ENCODE results near the gene FOXQ1. TPM values are rescaled to one million over a fixed set of nuclear protein-coding genes. Genes with fewer than 3 reads are reported as not detected.

FOXQ1 gene
- total RNA-seq, 4 donors from 2014 or later = 1.6 TPM; not detected in 3

DNA sequence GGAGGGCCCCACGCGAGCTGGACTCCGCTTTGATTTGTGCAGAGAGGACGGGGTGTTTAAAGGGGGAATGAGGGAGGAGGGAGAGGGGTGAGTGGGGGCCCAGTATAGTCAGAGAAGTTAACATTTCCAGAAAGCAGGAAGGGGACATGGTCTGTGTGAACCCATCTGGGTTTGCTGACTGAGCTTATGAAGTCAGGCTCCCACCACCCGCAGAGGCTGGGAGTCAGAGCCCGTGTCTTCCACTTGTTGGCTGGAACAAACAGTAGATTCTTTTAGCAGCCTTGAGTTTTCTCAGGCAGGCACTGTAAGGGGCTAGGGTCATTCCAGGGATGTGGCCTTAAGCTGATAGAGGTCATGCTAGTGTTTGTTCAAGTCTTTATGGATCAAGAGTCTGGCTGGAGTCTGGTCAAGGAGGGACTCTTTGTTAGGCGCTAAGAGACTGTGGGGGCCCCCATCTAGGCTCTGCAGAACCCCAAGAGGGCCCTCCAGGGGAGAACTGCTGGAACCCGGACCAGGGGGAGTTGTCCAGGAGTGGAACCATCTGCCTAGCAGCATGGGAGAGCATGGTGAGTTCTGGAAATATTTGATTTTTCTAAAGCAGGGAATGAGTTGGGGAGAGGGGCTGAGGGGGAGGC is 31.1 kb upstream of the FOXQ1 start:
- no peak overlapping the region for H3K27ac ChIP-seq
- intact Hi-C loops (cut with DNase I; ENCODE audit: low total_unique reads) = no loop called here
- H3K9me3 ChIP-seq = no peaks in the 10 kb centered on the region
- no peak for DNase-seq
- in situ Hi-C loops (cut with MboI; ENCODE audit: low pct_ligation_motif_present in 1 of 4, low pct_unique_long_range_greater_than_20kb in 1 of 4, low sequenced_read_pairs in 3 of 4) = no loop called here
- TF ChIP-seq EP300 (IDR thresholded peaks at IDR 0.05; ENCODE audit: low read depth) = no peak
- no peaks in the 10 kb centered on the region for H3K36me3 ChIP-seq
- H3K4me3 ChIP-seq = no peak overlapping the region
- H3K27me3 ChIP-seq = peaks cover 4% of the 10 kb centered on the region
- H3K4me1 ChIP-seq = no peaks in the 10 kb centered on the region
- 88 to 92% methylated on average over 2 to 8 of the region's 8 CpGs for WGBS, 2 donors (ENCODE audit: low coverage in 1 of 2)

GRCh38 chr6:1281746-1282145 is 30.2 kb upstream of the FOXQ1 start:
- Histone ChIP-seq H3K27me3 (peaks cover 4% of the 10 kb centered on the region), H3K36me3 (no peaks in the 10 kb centered on the region), H3K4me1 (no peaks in the 10 kb centered on the region), H3K27ac (no peak overlapping the region), H3K9me3 (no peaks in the 10 kb centered on the region), H3K4me3 (no peak overlapping the region)
- WGBS, 2 donors (ENCODE audit: low coverage in 1 of 2) = 20 to 77% methylated on average over 1 to 8 of the region's 8 CpGs
- intact Hi-C loops (cut with DNase I; ENCODE audit: low total_unique reads) (no loop called here), in situ Hi-C loops (cut with MboI; ENCODE audit: low pct_ligation_motif_present in 1 of 4, low pct_unique_long_range_greater_than_20kb in 1 of 4, low sequenced_read_pairs in 3 of 4) (no loop called here)
- no peak for DNase-seq
- TF ChIP-seq POLR2AphosphoS5 (IDR thresholded peaks at IDR 0.05) (no peak), POLR2A (IDR thresholded peaks at IDR 0.05) (no peak), EP300 (IDR thresholded peaks at IDR 0.05; ENCODE audit: low read depth) (no peak)
- TF ChIP-seq, protein P1, sequence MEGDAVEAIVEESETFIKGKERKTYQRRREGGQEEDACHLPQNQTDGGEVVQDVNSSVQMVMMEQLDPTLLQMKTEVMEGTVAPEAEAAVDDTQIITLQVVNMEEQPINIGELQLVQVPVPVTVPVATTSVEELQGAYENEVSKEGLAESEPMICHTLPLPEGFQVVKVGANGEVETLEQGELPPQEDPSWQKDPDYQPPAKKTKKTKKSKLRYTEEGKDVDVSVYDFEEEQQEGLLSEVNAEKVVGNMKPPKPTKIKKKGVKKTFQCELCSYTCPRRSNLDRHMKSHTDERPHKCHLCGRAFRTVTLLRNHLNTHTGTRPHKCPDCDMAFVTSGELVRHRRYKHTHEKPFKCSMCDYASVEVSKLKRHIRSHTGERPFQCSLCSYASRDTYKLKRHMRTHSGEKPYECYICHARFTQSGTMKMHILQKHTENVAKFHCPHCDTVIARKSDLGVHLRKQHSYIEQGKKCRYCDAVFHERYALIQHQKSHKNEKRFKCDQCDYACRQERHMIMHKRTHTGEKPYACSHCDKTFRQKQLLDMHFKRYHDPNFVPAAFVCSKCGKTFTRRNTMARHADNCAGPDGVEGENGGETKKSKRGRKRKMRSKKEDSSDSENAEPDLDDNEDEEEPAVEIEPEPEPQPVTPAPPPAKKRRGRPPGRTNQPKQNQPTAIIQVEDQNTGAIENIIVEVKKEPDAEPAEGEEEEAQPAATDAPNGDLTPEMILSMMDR (IDR thresholded peaks at IDR 0.05) = no peak

DNA sequence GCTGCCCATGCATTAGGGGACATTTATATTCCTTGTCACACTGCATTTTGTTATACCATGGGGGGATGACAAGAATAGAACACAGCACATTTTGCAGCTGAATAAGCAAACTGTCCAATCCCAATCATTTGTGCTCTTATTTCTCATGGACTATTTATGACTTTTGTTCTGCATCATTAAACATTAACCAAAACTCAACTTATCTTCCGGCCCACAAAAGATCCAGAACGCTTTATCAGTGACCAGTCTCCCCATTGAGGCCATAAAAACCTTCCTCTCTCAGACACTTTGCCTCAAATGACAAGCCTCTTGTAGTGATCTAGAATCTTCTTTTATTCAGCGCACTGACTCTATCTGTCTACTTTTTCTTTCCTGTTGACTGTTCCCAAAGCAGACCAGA is 28.4 kb upstream of the FOXQ1 start:
- H3K27ac ChIP-seq = no peak overlapping the region
- in situ Hi-C loops (cut with MboI; ENCODE audit: low pct_ligation_motif_present in 1 of 4, low pct_unique_long_range_greater_than_20kb in 1 of 4, low sequenced_read_pairs in 3 of 4) = no loop called here
- TF ChIP-seq, protein P1 (IDR thresholded peaks at IDR 0.05) = no peak
- TF ChIP-seq POLR2AphosphoS5 (IDR thresholded peaks at IDR 0.05) = no peak
- TF ChIP-seq EP300 (IDR thresholded peaks at IDR 0.05; ENCODE audit: low read depth) = no peak
- TF ChIP-seq POLR2A (IDR thresholded peaks at IDR 0.05) = no peak
- WGBS, 2 donors (ENCODE audit: low coverage in 1 of 2) = 36% methylated on average over 3 of the region's 3 CpGs; no CpG with 5 or more reads in 1 of the 2 donors
- no peaks in the 10 kb centered on the region for H3K36me3 ChIP-seq
- DNase-seq = no peak
- intact Hi-C loops (cut with DNase I; ENCODE audit: low total_unique reads) = no loop called here
- H3K4me3 ChIP-seq = no peak overlapping the region
- H3K9me3 ChIP-seq = no peaks in the 10 kb centered on the region
- no peaks in the 10 kb centered on the region for H3K4me1 ChIP-seq
- H3K27me3 ChIP-seq = peaks cover 4% of the 10 kb centered on the region

DNA sequence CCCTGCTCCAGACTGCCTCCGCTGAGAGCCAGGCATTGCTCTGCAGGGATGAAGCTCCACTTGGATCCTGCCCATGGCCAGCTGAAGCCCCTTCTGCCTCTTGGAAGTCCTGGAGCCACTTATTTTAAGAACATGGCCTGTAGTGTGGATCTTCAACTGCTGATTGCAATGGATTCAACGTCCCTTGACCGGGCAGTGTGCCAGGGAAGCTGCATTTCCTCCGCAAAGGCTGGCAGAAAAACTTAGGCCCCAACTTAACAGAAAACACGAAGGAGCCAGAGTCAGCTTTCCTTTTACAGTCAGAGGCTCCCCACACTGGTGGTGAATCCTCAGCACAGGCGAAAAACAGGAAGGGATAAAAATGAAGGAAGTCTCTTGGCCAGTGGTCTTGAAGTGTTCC is 26.3 kb upstream of the FOXQ1 start:
- no peak for DNase-seq
- WGBS, 2 donors (ENCODE audit: low coverage in 1 of 2) = 55% methylated on average over 6 of the region's 6 CpGs; no CpG with 5 or more reads in 1 of the 2 donors
- Histone ChIP-seq H3K9me3 (no peaks in the 10 kb centered on the region), H3K4me3 (no peak overlapping the region), H3K27me3 (peaks cover 4% of the 10 kb centered on the region), H3K36me3 (no peaks in the 10 kb centered on the region), H3K27ac (no peak overlapping the region), H3K4me1 (no peaks in the 10 kb centered on the region)
- intact Hi-C loops (cut with DNase I; ENCODE audit: low total_unique reads) = no loop called here
- in situ Hi-C loops (cut with MboI; ENCODE audit: low pct_ligation_motif_present in 1 of 4, low pct_unique_long_range_greater_than_20kb in 1 of 4, low sequenced_read_pairs in 3 of 4) = no loop called here
- TF ChIP-seq POLR2A (IDR thresholded peaks at IDR 0.05) = no peak

DNA sequence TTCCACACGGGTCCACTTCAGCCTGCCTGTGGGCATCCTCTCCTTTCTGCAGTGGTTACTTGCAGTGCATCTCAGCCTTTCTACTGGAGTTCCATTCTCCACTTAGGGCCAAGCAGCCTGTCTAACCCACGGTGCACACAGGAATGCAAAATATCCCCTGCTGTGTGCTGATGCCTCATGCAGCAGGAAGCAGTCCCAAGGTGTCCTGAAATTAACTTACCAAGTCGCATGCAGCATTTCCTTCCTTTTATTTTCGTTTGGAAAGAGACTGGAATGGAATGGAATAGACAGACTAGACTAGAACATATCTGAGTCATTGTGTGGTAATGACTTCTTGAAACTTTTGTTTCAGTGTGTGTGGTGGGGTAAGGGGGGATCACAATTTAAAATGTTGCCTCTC is 25.9 kb upstream of the FOXQ1 start:
- TF ChIP-seq POLR2A (IDR thresholded peaks at IDR 0.05) (no peak), POLR2AphosphoS5 (IDR thresholded peaks at IDR 0.05) (no peak), EP300 (IDR thresholded peaks at IDR 0.05; ENCODE audit: low read depth) (no peak)
- TF ChIP-seq, protein P1 (IDR thresholded peaks at IDR 0.05) = no peak
- WGBS, 2 donors (ENCODE audit: low coverage in 1 of 2) = 33 to 47% methylated on average over 3 to 4 of the region's 4 CpGs

More for the DNA sequence above, 25.9 kb upstream of the FOXQ1 start:
- no peak for DNase-seq
- Histone ChIP-seq H3K4me1 (no peaks in the 10 kb centered on the region), H3K27ac (no peak overlapping the region), H3K27me3 (peaks cover 4% of the 10 kb centered on the region), H3K36me3 (no peaks in the 10 kb centered on the region), H3K4me3 (no peak overlapping the region), H3K9me3 (no peaks in the 10 kb centered on the region)
- intact Hi-C loops (cut with DNase I; ENCODE audit: low total_unique reads) (no loop called here), in situ Hi-C loops (cut with MboI; ENCODE audit: low pct_ligation_motif_present in 1 of 4, low pct_unique_long_range_greater_than_20kb in 1 of 4, low sequenced_read_pairs in 3 of 4) (no loop called here)

Data from transverse colon (tissue), 4 donors.